ENCODE measurements around the gene FHIT.
"Not testable (repeated sequence)": the region's sequence is repeated elsewhere in the genome, so short reads cannot be mapped to it uniquely, and the experiment has no call there.

Gene FHIT

GRCh38 chr3:59803268-59803667 lies 1448.0 kb downstream of the FHIT start:
- no peak for DNase-seq

GRCh38 chr3:59802453-59802852 lies 1448.8 kb downstream of the FHIT start:
- not testable (repeated sequence) for DNase-seq

- no peak for DNase-seq
These were observed 1449.2 kb downstream of the FHIT start for GRCh38 chr3:59802045-59802444.

- no peak for DNase-seq
These were observed 1450.8 kb downstream of the FHIT start for GRCh38 chr3:59800481-59800880.

- DNase-seq = no peak
These were observed 1452.7 kb downstream of the FHIT start for GRCh38 chr3:59798372-59799086.

- no peak for DNase-seq
These were observed 1453.7 kb downstream of the FHIT start for GRCh38 chr3:59797533-59797932.

- DNase-seq = no peak
These were observed 1454.8 kb downstream of the FHIT start for GRCh38 chr3:59796456-59796855.

GRCh38 chr3:59795756-59796155 lies 1455.5 kb downstream of the FHIT start:
- no peak for DNase-seq

- DNase-seq = no peak
These were observed 1457.3 kb downstream of the FHIT start for GRCh38 chr3:59793976-59794375.

- DNase-seq = no peak
These were observed 1459.4 kb downstream of the FHIT start for GRCh38 chr3:59791774-59792308.

- no peak for DNase-seq
These were observed 1461.0 kb downstream of the FHIT start for GRCh38 chr3:59790241-59790640.

GRCh38 chr3:59788801-59789200 lies 1462.5 kb downstream of the FHIT start:
- DNase-seq = no peak

GRCh38 chr3:59788133-59788532 lies 1463.1 kb downstream of the FHIT start:
- no peak for DNase-seq

- no peak for DNase-seq
These were observed 1464.9 kb downstream of the FHIT start for GRCh38 chr3:59786374-59786773.

- no peak for DNase-seq
These were observed 1467.1 kb downstream of the FHIT start for GRCh38 chr3:59784164-59784563.

- no peak for DNase-seq
These were observed 1467.7 kb downstream of the FHIT start for GRCh38 chr3:59783468-59783988.

- no peak for DNase-seq
These were observed 1468.6 kb downstream of the FHIT start for GRCh38 chr3:59782664-59783063.

- no peak for DNase-seq
These were observed 1471.0 kb downstream of the FHIT start for GRCh38 chr3:59780209-59780608.

- DNase-seq = no peak
These were observed 1472.0 kb downstream of the FHIT start for GRCh38 chr3:59779260-59779659.

GRCh38 chr3:59777667-59778077 lies 1473.6 kb downstream of the FHIT start:
- DNase-seq = no peak

GRCh38 chr3:59777066-59777465 lies 1474.2 kb downstream of the FHIT start:
- DNase-seq = no peak

GRCh38 chr3:59775761-59776325 lies 1475.4 kb downstream of the FHIT start:
- DNase-seq = no peak

- DNase-seq = no peak
These were observed 1476.1 kb downstream of the FHIT start for GRCh38 chr3:59775106-59775505.

GRCh38 chr3:59774634-59775033 lies 1476.6 kb downstream of the FHIT start:
- no peak for DNase-seq
